K562 (cell line): ENCODE results near the gene GH2. TPM values are rescaled to one million over a fixed set of nuclear protein-coding genes. Genes with fewer than 3 reads are reported as not detected.

ENCODE experiments used
- ARID3A ChIP-seq: IDR thresholded peaks from 2 replicates; pipeline ENCODE4 v1.6.1; 2012; ENCODE audit warnings: low read depth, low read length, improper control_type of control experiment, borderline replicate concordance
- ARNT ChIP-seq, 2 experiments: fragments of 450-650 bp; IDR thresholded peaks; 2 replicates each; pipeline ENCODE4 v1.6.1; 2016; ENCODE audit warnings: mild to moderate bottlenecking in 1 of 2
- ATF2 ChIP-seq: sonication (generic); formaldehyde crosslinking; IDR thresholded peaks from 2 replicates; pipeline ENCODE4 v1.8.1; 2022; ENCODE audit warnings: missing genetic modification reagents
- CBX1 ChIP-seq: sonication (generic); IDR thresholded peaks from 2 replicates; pipeline ENCODE4 v1.6.1; 2016; ENCODE audit warnings: antibody characterized with exemption, low read depth, mild to moderate bottlenecking
- CBX5 ChIP-seq: IDR thresholded peaks from 2 replicates; pipeline ENCODE4 v1.6.1; 2014; ENCODE audit warnings: low read depth, borderline replicate concordance
- CREBBP ChIP-seq: IDR thresholded peaks from one replicate; pipeline ENCODE4 v1.6.1; 2012; ENCODE audit warnings: low read depth, mild to moderate bottlenecking, control low read depth, inconsistent platforms, low read length
- HMBOX1 ChIP-seq: sonication (generic); IDR thresholded peaks from 2 replicates; pipeline ENCODE4 v1.6.1; 2016
- KDM2B ChIP-seq: fragments of 250-450 bp; sonication (Bioruptor Pico); IDR thresholded peaks from 2 replicates; pipeline ENCODE4 v1.8.0; 2021; ENCODE audit warnings: mild to moderate bottlenecking, moderate library complexity
- MCM3 ChIP-seq: fragments of 450-650 bp; IDR thresholded peaks from 2 replicates; pipeline ENCODE4 v1.6.1; 2016
- MTA3 ChIP-seq: fragments of 450-650 bp; formaldehyde crosslinking; IDR thresholded peaks from 2 replicates; pipeline ENCODE4 v1.6.1; 2017; ENCODE audit warnings: mild to moderate bottlenecking, borderline replicate concordance
- NBN ChIP-seq: fragments of 450-650 bp; IDR thresholded peaks from 2 replicates; pipeline ENCODE4 v1.6.1; 2016; ENCODE audit warnings: low read depth, mild to moderate bottlenecking
- PHF21A ChIP-seq: fragments of 450-650 bp; IDR thresholded peaks from 2 replicates; pipeline ENCODE4 v1.6.1; 2017; ENCODE audit warnings: low read depth, borderline replicate concordance
- POLR2A ChIP-seq: fragments of 450-650 bp; conservative IDR thresholded peaks from 2 replicates; pipeline ENCODE4 v1.6.1; 2016
- PTBP1 ChIP-seq: fragments of 200-400 bp; formaldehyde crosslinking; IDR thresholded peaks from 2 replicates; pipeline ENCODE4 v1.6.1; 2017; ENCODE audit warnings: low read depth, low read length
- SIN3B ChIP-seq: fragments of 450-650 bp; IDR thresholded peaks from 2 replicates; pipeline ENCODE4 v1.6.1; 2017; ENCODE audit warnings: low read depth, mild to moderate bottlenecking, moderate library complexity
- SMAD1 ChIP-seq: fragments of 150-350 bp; IDR thresholded peaks from 2 replicates; pipeline ENCODE4 v1.6.1; 2014; ENCODE audit warnings: low read length, low read depth; ENCODE audit not compliant: partially characterized antibody
- SMAD2 ChIP-seq: fragments of 150-350 bp; IDR thresholded peaks from 2 replicates; pipeline ENCODE4 v1.6.1; 2014; ENCODE audit warnings: low read depth, mild to moderate bottlenecking, low read length
- STAT6 ChIP-seq: sonication (generic); formaldehyde crosslinking; IDR thresholded peaks from 2 replicates; pipeline ENCODE4 v1.8.1; 2023; ENCODE audit warnings: mild to moderate bottlenecking, missing genetic modification reagents
- YY1 ChIP-seq, 3 experiments: IDR thresholded peaks; 2 replicates each; pipeline ENCODE4 v1.6.1; 2011; ENCODE audit warnings: low read length in 2 of 3, mild to moderate bottlenecking in 2 of 3, moderate library complexity in 2 of 3, borderline replicate concordance in 1 of 3, control low read depth in 1 of 3, low read depth in 1 of 3; ENCODE audit not compliant: insufficient read depth in 3 of 3, insufficient replicate concordance in 2 of 3, control insufficient read depth in 1 of 3, insufficient read length in 1 of 3; ENCODE audit errors: extremely low read depth in 1 of 3
- ZKSCAN1 ChIP-seq: fragments of 150-350 bp; IDR thresholded peaks from 2 replicates; pipeline ENCODE4 v1.6.1; 2016; ENCODE audit warnings: low read depth, low read length
- ZNF695 ChIP-seq: fragments of 450-650 bp; formaldehyde crosslinking; IDR thresholded peaks from 2 replicates; pipeline ENCODE4 v1.4.0; 2020; ENCODE audit warnings: mild to moderate bottlenecking, moderate library complexity
- ZNF79 ChIP-seq: fragments of 250-450 bp; sonication (Bioruptor Pico); IDR thresholded peaks from 2 replicates; pipeline ENCODE4 v1.4.0; 2020; ENCODE audit warnings: low read depth, mild to moderate bottlenecking, moderate library complexity
- polyA plus RNA-seq, 8 experiments: library from polyadenylated mRNA; depleted of rRNA in 4 of 8; stranded (reverse) in 5 of 8; unstranded in 3 of 8; fragments of >200 nt; fragmentation: Nextera tagmentation in 2 of 8; fragmentation: Illumina TruSeq in 1 of 8; extraction: Ambion mirVana in 2 of 8; extraction: Trizol in 1 of 8; gene quantifications; 2 replicates each; pipeline versions ENCODE4 v1.2.1 to v1.2.3, GENCODE V29; 2011 to 2014; ENCODE audit warnings: inconsistent platforms in 1 of 8, missing spikeins in 1 of 8
- total RNA-seq, 7 experiments: library from RNA; depleted of rRNA in 6 of 7; stranded (reverse); fragments of >200 nt in 6 of 7; fragmentation: Illumina TruSeq in 2 of 7; extraction: Trizol in 2 of 7; gene quantifications; 2 replicates each; pipeline versions ENCODE4 v1.2.1 to v1.2.3, GENCODE V29; 2011 to 2021; ENCODE audit warnings: low replicate concordance in 1 of 7

GH2 gene
- total and polyA plus RNA-seq, 9 of the 15 experiments (the other 6 are each of a cell fraction or from before 2014, with no cell fraction given) = not detected

GRCh38 chr17:63842540-63843386 lies 39.0 kb downstream of the GH2 start, which contains the start of gene SMARCD2 (continued):
- TF ChIP-seq ARID3A (peak; percentile 100), PTBP1 (0 out of 2 replicates have a peak, but pooled peaks have one; percentile 62), POLR2A (peak; percentile 89), SIN3B (peak; percentile 79), SMAD2 (no peak), ZKSCAN1 (peak; percentile 82; the same call in 1 of the 2 replicates), YY1 (IDR thresholded peaks at IDR 0.05; ENCODE audit: borderline replicate concordance in 1 of 3, control insufficient read depth in 1 of 3, extremely low read depth in 1 of 3, insufficient read depth in 3 of 3, insufficient read length in 1 of 3, insufficient replicate concordance in 2 of 3, low read depth in 1 of 3, low read length in 2 of 3) (peak in 2 of 3 experiments; percentile 88 to 90), STAT6 (peak; percentile 73; the same call in 1 of the 2 replicates), MCM3 (no peak), HMBOX1 (peak; percentile 61), ZNF79 (peak; percentile 58; the same call in 1 of the 2 replicates), PHF21A (peak; percentile 87), KDM2B (CRISPR knock-in tag) (peak; percentile 98), CREBBP (peak; percentile 71), SMAD1 (peak; percentile 77), CBX5 (0 out of 2 replicates have a peak, but pooled peaks have one; percentile 70), CBX1 (no peak; the same call in 1 of the 2 replicates), ARNT (IDR thresholded peaks at IDR 0.05) (peak; percentile 75 to 89; a peak in 3 of 4 replicates), NBN (peak; percentile 99), ATF2 (CRISPR knock-in tag) (no peak), MTA3 (peak; percentile 91), ZNF695 (CRISPR knock-in tag) (no peak)
